BLaER1 treated with 17β-estradiol and CSF1 and Interleukin-3, amounts not matched to agents 10 nM and 100 nM (cell line): ENCODE data around the gene FILIP1L.

Experiments
- H3K27ac ChIP-seq, 11 experiments: shearing (Covaris generic); formaldehyde crosslinking; 2 replicates each; pipeline ENCODE4 v1.8.1; 2022
- H3K27me3 ChIP-seq, 11 experiments: shearing (Covaris generic); formaldehyde crosslinking; 2 replicates each; pipeline ENCODE4 v1.8.1; 2022
- H3K36me3 ChIP-seq, 11 experiments: shearing (Covaris generic); formaldehyde crosslinking; 2 replicates each; pipeline ENCODE4 v1.8.1; 2022
- H3K4me1 ChIP-seq, 10 experiments: shearing (Covaris generic); formaldehyde crosslinking; 2 replicates each; pipeline ENCODE4 v1.8.1; 2022
- H3K4me2 ChIP-seq, 11 experiments: shearing (Covaris generic); formaldehyde crosslinking; 2 replicates each; pipeline ENCODE4 v1.8.1; 2022
- H3K4me3 ChIP-seq, 10 experiments: shearing (Covaris generic); formaldehyde crosslinking; 2 replicates each; pipeline ENCODE4 v1.8.1; 2022
- H3K9ac ChIP-seq, 11 experiments: shearing (Covaris generic); formaldehyde crosslinking; 2 replicates each; pipeline ENCODE4 v1.8.1; 2022
- H3K9me3 ChIP-seq, 11 experiments: shearing (Covaris generic); formaldehyde crosslinking; replicated peaks in 1 of 11; 2 replicates each; pipeline ENCODE4 v1.8.1; 2022
- H4K20me1 ChIP-seq, 11 experiments: shearing (Covaris generic); formaldehyde crosslinking; 2 replicates each; pipeline ENCODE4 v1.8.1; 2022
- Cebpa-rat ChIP-seq, 11 experiments: shearing (Covaris generic); IDR thresholded peaks; 2 replicates each; pipeline ENCODE4 v1.8.1; 2022

Gene FILIP1L

GRCh38 chr3:99928771-99929744, 185.2 kb downstream of the FILIP1L start:
- no peaks in the 10 kb centered on the region for H3K27me3 ChIP-seq
- no peak overlapping the region for H3K9ac ChIP-seq
- H3K36me3 ChIP-seq, result peaks cover 0 to 15% (median 8%) of the 10 kb centered on the region in 11 experiments; a peak in 12 of 22 replicates
- no peaks in the 10 kb centered on the region for H3K4me1 ChIP-seq
- no peak for TF ChIP-seq Cebpa-rat (IDR thresholded peaks at IDR 0.05)
- peaks cover 0 to 7% (median 3%) of the 10 kb centered on the region in 11 experiments; a peak in 3 of 22 replicates for H3K9me3 ChIP-seq
- no peak overlapping the region for H3K27ac ChIP-seq
- peaks cover 0 to 54% (median 0%) of the 10 kb centered on the region in 11 experiments; a peak in 5 of 22 replicates for H4K20me1 ChIP-seq
- no peak overlapping the region for H3K4me3 ChIP-seq
- no peak overlapping the region for H3K4me2 ChIP-seq

GRCh38 chr3:99927671-99928457, 186.4 kb downstream of the FILIP1L start:
- Histone ChIP-seq H3K27ac (no peak overlapping the region), H3K4me1 (no peaks in the 10 kb centered on the region), H3K4me2 (no peak overlapping the region)

GRCh38 chr3:99925584-99926230, 188.6 kb downstream of the FILIP1L start:
- H3K9me3 ChIP-seq, result peaks cover 0 to 14% (median 11%) of the 10 kb centered on the region in 11 experiments; a peak in 7 of 22 replicates
- H4K20me1 ChIP-seq, result peaks cover 0 to 45% (median 0%) of the 10 kb centered on the region in 11 experiments; a peak in 4 of 22 replicates
- H3K4me3 ChIP-seq, result no peak overlapping the region
- H3K4me2 ChIP-seq, result no peak overlapping the region
- H3K4me1 ChIP-seq, result peaks cover 6 to 7% (median 7%) of the 10 kb centered on the region in 10 experiments; a peak in 14 of 20 replicates
- no peak overlapping the region for H3K27ac ChIP-seq
- H3K36me3 ChIP-seq, result peaks cover 0 to 9% (median 3%) of the 10 kb centered on the region in 11 experiments; a peak in 5 of 22 replicates
- no peak overlapping the region for H3K9ac ChIP-seq
- no peaks in the 10 kb centered on the region for H3K27me3 ChIP-seq
- no peak for TF ChIP-seq Cebpa-rat (IDR thresholded peaks at IDR 0.05)

More at GRCh38 chr3:99927671-99928457, 186.4 kb downstream of the FILIP1L start:
- Histone ChIP-seq H3K27me3 (no peaks in the 10 kb centered on the region), H3K9ac (no peak overlapping the region), H3K36me3 (peaks cover 0 to 15% (median 5%) of the 10 kb centered on the region in 11 experiments; a peak in 12 of 22 replicates), H3K9me3 (peaks cover 0 to 14% (median 9%) of the 10 kb centered on the region in 11 experiments; a peak in 8 of 22 replicates), H3K4me3 (no peak overlapping the region), H4K20me1 (peaks cover 0 to 54% (median 0%) of the 10 kb centered on the region in 11 experiments; a peak in 5 of 22 replicates)
- TF ChIP-seq Cebpa-rat (IDR thresholded peaks at IDR 0.05), result no peak

GRCh38 chr3:99923873-99924272, 190.4 kb downstream of the FILIP1L start:
- no peak for TF ChIP-seq Cebpa-rat (IDR thresholded peaks at IDR 0.05)
- Histone ChIP-seq H4K20me1 (peaks cover 0 to 33% (median 0%) of the 10 kb centered on the region in 11 experiments; a peak in 2 of 22 replicates), H3K9me3 (peaks cover 0 to 14% (median 11%) of the 10 kb centered on the region in 11 experiments; a peak in 7 of 22 replicates)

DNA sequence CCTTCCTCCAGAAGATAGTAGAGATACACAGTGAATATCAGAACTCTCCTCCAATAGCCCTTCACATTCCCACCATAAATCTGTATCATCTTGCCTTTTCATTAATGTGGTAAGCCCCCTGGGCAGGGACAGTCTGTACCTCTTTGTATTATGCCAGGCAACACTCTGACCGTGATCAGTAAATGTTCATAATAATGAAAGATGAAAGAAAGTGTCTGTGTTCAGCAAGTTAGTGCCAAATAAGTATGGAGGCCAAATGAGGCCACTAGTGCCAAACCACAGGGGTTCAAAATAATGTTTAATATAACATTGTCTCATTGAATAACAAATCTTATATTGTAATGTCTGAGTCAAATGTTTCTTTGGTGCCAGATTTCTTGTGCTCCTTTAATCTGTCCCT, 192.3 kb downstream of the FILIP1L start:
- Histone ChIP-seq H4K20me1 (peaks cover 0 to 21% (median 0%) of the 10 kb centered on the region in 11 experiments; a peak in 2 of 22 replicates), H3K9me3 (peaks cover 0 to 14% (median 11%) of the 10 kb centered on the region in 11 experiments; a peak in 7 of 22 replicates), H3K9ac (no peak overlapping the region), H3K36me3 (peaks cover 0 to 9% (median 0%) of the 10 kb centered on the region in 11 experiments; a peak in 5 of 22 replicates), H3K27ac (no peak overlapping the region), H3K27me3 (no peaks in the 10 kb centered on the region), H3K4me1 (peaks cover 7 to 11% (median 8%) of the 10 kb centered on the region in 10 experiments; a peak in 14 of 20 replicates), H3K4me3 (no peak overlapping the region), H3K4me2 (no peak overlapping the region)
- no peak for TF ChIP-seq Cebpa-rat (IDR thresholded peaks at IDR 0.05)

More at GRCh38 chr3:99923873-99924272, 190.4 kb downstream of the FILIP1L start:
- no peaks in the 10 kb centered on the region for H3K27me3 ChIP-seq
- no peak overlapping the region for H3K9ac ChIP-seq
- H3K4me1 ChIP-seq, result peaks cover 7 to 11% (median 8%) of the 10 kb centered on the region in 10 experiments; a peak in 14 of 20 replicates
- no peak overlapping the region for H3K4me2 ChIP-seq
- no peak overlapping the region for H3K27ac ChIP-seq
- no peak overlapping the region for H3K4me3 ChIP-seq
- peaks cover 0 to 9% (median 0%) of the 10 kb centered on the region in 11 experiments; a peak in 5 of 22 replicates for H3K36me3 ChIP-seq

DNA sequence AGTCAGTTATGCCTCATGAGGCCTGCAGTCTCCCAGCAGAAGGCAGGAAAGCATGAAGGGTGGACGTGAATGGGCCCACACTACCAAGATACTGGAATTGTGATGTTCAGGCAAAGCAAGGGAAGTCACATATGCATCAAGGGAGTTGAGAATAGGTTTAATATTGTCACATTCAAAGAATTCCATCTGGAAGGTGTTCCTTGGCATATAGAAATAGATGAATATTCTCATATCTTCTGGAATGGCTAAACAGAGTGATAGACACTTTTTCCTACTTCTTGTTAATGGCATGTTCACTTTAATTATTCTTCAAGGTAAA, 193.0 kb downstream of the FILIP1L start:
- H3K36me3 ChIP-seq, result peaks cover 0 to 9% (median 3%) of the 10 kb centered on the region in 11 experiments; a peak in 8 of 22 replicates
- peaks cover 0 to 14% (median 11%) of the 10 kb centered on the region in 11 experiments; a peak in 7 of 22 replicates for H3K9me3 ChIP-seq
- TF ChIP-seq Cebpa-rat (IDR thresholded peaks at IDR 0.05), result no peak
- peaks cover 0 to 23% (median 0%) of the 10 kb centered on the region in 11 experiments; a peak in 2 of 22 replicates for H4K20me1 ChIP-seq
- H3K4me2 ChIP-seq, result peak overlapping the region; percentile 10 to 55 (median 23); a peak in 15 of 22 replicates
- no peaks in the 10 kb centered on the region for H3K27me3 ChIP-seq
- peak overlapping the region in 4 of 11 experiments; percentile 1 to 56 (median 32); a peak in 5 of 22 replicates for H3K27ac ChIP-seq
- no peak overlapping the region for H3K9ac ChIP-seq
- no peak overlapping the region for H3K4me3 ChIP-seq
- peaks cover 7 to 11% (median 8%) of the 10 kb centered on the region in 10 experiments; a peak in 14 of 20 replicates for H3K4me1 ChIP-seq

DNA sequence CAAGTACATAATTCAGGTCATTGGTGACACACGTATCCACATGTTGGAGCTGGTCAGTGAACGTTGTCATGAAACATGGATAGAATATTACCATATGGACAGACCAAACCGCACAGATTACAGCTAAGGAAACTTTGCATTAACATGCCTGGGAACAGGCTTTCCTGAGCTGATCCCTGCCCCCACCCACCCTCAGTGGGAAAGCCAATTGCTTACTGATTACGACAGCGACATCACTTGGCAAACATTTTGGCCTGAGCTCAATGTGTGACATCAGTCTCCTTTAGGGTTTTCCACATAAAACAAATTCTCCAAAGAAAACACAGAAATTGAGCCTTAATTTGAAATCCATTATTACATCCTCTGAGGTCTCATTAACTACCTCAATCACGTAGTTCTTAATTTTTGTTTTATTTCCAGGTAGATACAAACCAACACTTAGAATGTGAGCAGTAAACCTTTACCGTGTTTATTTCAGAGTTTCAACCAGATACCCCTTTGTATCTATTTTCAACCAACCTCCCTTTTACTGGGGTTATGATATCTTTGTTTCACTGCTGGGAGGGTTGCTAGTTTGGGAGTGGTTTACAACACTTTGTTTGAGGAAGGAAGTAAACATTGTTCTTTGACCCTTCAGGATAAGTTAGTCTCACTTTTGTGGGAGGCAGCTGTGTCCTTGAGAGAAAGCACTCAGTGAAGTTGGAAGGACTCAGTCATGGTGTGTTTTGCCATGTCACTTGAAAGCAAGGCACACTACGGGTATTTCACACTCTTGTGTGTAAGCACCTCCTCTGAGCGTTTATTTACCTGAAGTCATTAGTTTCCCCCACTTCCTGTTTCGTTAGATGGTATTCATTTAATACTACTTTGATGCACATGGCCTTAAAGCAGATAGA, 193.6 kb downstream of the FILIP1L start:
- H3K9ac ChIP-seq, result no peak overlapping the region
- no peaks in the 10 kb centered on the region for H3K27me3 ChIP-seq
- peak overlapping the region; percentile 10 to 55 (median 23); a peak in 15 of 22 replicates for H3K4me2 ChIP-seq
- no peak for TF ChIP-seq Cebpa-rat (IDR thresholded peaks at IDR 0.05)
- peaks cover 0 to 14% (median 11%) of the 10 kb centered on the region in 11 experiments; a peak in 7 of 22 replicates for H3K9me3 ChIP-seq
- peaks cover 0 to 9% (median 3%) of the 10 kb centered on the region in 11 experiments; a peak in 8 of 22 replicates for H3K36me3 ChIP-seq
- no peak overlapping the region for H3K4me3 ChIP-seq
- peaks cover 7 to 11% (median 8%) of the 10 kb centered on the region in 10 experiments; a peak in 14 of 20 replicates for H3K4me1 ChIP-seq
- peak overlapping the region in 4 of 11 experiments; percentile 1 to 56 (median 32); a peak in 5 of 22 replicates for H3K27ac ChIP-seq
- H4K20me1 ChIP-seq, result peaks cover 0 to 28% (median 0%) of the 10 kb centered on the region in 11 experiments; a peak in 3 of 22 replicates
